T-cell (primary cell): ENCODE data around the gene C19orf38. TPM values are rescaled to one million over a fixed set of nuclear protein-coding genes. Genes with fewer than 3 reads are reported as not detected.
A peak's percentile ranks its signal among the peaks of the same experiment; 100 is the strongest.

ENCODE experiments used
- ATAC-seq, 4 experiments: fragments of 200-7000 bp in 3 of 4; fragments of 150-1000 bp in 1 of 4; cut with Tn5 transposase; replicated peaks in 1 of 4; 1 replicate in 3 of 4; 2 replicates in 1 of 4; pipeline ENCODE4 v1.10.0; 2021; ENCODE audit warnings: moderate library complexity in 3 of 4, mild to moderate bottlenecking in 2 of 4, moderate number of reproducible peaks in 1 of 4
- CTCF ChIA-PET, 2 donors: fragments of 300-600 bp; sonication (Branson Sonifier 250); formaldehyde crosslinking; loops; one replicate each; lab custom pipeline; 2022; ENCODE audit warnings: antibody characterized with exemption in 2 of 2; lab: Charles Lee
- POLR2A ChIA-PET, 2 donors: fragments of 300-600 bp; sonication (Branson Sonifier 250); formaldehyde crosslinking; loops; one replicate each; lab custom pipeline; 2022; ENCODE audit warnings: antibody characterized with exemption in 2 of 2; lab: Charles Lee
- DNase-seq, 35 experiments: peaks; one replicate each; pipeline versions ENCODE4 v3.0.0 to v3.0.0-alpha.2; 2013 to 2023
- H3K27ac ChIP-seq: one replicate; pipeline ENCODE4 v1.5.1; 2013; ENCODE audit warnings: low read length
- H3K27me3 ChIP-seq, 2 experiments: replicated peaks in 1 of 2; 1 replicate in 1 of 2; 2 replicates in 1 of 2; pipeline versions ENCODE4 v1.6.1 to v1.7.0; 2013; ENCODE audit warnings: low read length in 1 of 2, mixed read lengths in 1 of 2; ENCODE audit not compliant: control insufficient read depth in 2 of 2, insufficient read depth in 2 of 2; ENCODE audit errors: extremely low read depth in 1 of 2
- H3K36me3 ChIP-seq, 2 donors: 1 replicate in 1 of 2; 2 replicates in 1 of 2; pipeline versions ENCODE4 v1.6.1 to v1.7.0; 2013; ENCODE audit warnings: low read length in 1 of 2; ENCODE audit not compliant: control insufficient read depth in 2 of 2, insufficient read depth in 1 of 2; ENCODE audit errors: extremely low read depth in 1 of 2
- H3K4me1 ChIP-seq, 2 experiments: 1 replicate in 1 of 2; 2 replicates in 1 of 2; pipeline versions ENCODE4 v1.6.1 to v1.7.0; 2013; ENCODE audit warnings: low read length in 2 of 2, mixed read lengths in 1 of 2; ENCODE audit not compliant: insufficient read depth in 2 of 2, control insufficient read depth in 1 of 2; ENCODE audit errors: extremely low read depth in 1 of 2
- H3K4me3 ChIP-seq, 2 donors: 1 replicate in 1 of 2; 2 replicates in 1 of 2; pipeline versions ENCODE4 v1.5.1 to v1.7.0; 2013; ENCODE audit warnings: mild to moderate bottlenecking in 2 of 2, low read length in 1 of 2, moderate library complexity in 1 of 2; ENCODE audit not compliant: control insufficient read depth in 1 of 2; ENCODE audit errors: extremely low read depth in 1 of 2
- H3K9me3 ChIP-seq: 2 replicates; pipeline ENCODE4 v1.7.0; 2013
- H3K27ac Mint-ChIP-seq, 2 donors: one replicate each; pipeline ENCODE4 v1.8.0; 2020 to 2021; ENCODE audit warnings: mild to moderate bottlenecking in 2 of 2, mixed read lengths in 2 of 2
- H3K27me3 Mint-ChIP-seq, 2 donors: one replicate each; pipeline ENCODE4 v1.8.0; 2021 to 2022; ENCODE audit warnings: mixed read lengths in 2 of 2
- H3K36me3 Mint-ChIP-seq: one replicate; pipeline ENCODE4 v1.8.0; 2021; ENCODE audit warnings: mixed read lengths
- H3K4me1 Mint-ChIP-seq, 3 donors: one replicate each; pipeline ENCODE4 v1.8.0; 2020 to 2022; ENCODE audit warnings: mixed read lengths in 3 of 3, mild to moderate bottlenecking in 1 of 3
- H3K4me3 Mint-ChIP-seq, 3 donors: one replicate each; pipeline ENCODE4 v1.8.0; 2020 to 2022; ENCODE audit warnings: mild to moderate bottlenecking in 3 of 3, mixed read lengths in 3 of 3, moderate library complexity in 3 of 3
- H3K9me3 Mint-ChIP-seq, 3 donors: one replicate each; pipeline ENCODE4 v1.8.0; 2020 to 2022; ENCODE audit warnings: mixed read lengths in 3 of 3
- WGBS: methylation state at CpG from one replicate; pipeline ENCODE4 v1.1.5; 2013; ENCODE audit warnings: missing lambda C conversion rate; ENCODE audit not compliant: insufficient coverage; 5-methylcytosine and 5-hydroxymethylcytosine counted together
- total RNA-seq, 35 experiments: library from RNA in 6 of 35; stranded (reverse) in 6 of 35; fragments of 120-200 nt in 1 of 35; gene quantifications; one replicate each; pipeline versions ENCODE4 v1.2.1 to v1.2.4 and lab custom pipeline; 2013 to 2026

C19orf38 gene
- total RNA-seq, 5 donors from 2014 or later (not counting 1 experiment from before 2014, with no cell fraction given) = 0.51 to 1.8 (median 1.0) TPM

DNA sequence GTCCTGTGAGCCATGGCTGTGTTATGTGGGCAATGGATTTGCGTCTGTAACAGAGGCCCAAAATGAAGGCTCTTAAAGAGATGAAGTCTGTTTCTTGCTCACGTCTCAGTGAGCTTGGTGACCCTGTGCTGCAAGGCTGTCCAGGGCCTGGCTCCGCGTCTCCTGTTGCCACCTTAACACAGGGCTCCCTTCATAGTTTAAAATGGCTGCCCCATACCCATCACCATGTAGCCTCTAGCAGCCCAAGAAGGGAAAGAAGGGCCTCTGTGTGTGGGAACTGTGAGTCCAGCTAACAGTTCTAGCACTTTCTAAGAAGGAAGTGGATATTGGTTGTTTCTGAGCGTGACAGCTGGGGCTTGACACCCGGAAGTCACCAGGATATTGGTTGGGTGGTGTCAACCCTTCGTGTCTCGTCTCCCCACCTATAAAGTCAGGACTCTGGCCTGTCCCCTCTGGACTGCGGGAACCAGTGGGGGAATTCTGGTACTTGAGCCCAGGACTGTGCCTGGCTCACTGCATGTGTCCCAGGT is 33.1 kb upstream of the C19orf38 start:
- peak in 4 of 35 experiments; percentile 17 to 32 (median 21) for DNase-seq
- Histone ChIP-seq H3K36me3 (peaks cover 24 to 58% of the 10 kb centered on the region in 2 donors), H3K27me3 (no peaks in the 10 kb centered on the region), H3K4me1 (peaks cover 0 to 40% of the 10 kb centered on the region in 2 experiments), H3K9me3 (no peaks in the 10 kb centered on the region), H3K27ac (peak overlapping the region; percentile 15), H3K4me3 (no peak overlapping the region)
- 97% methylated on average over 5 of the region's 9 CpGs for WGBS
- Mint-ChIP-seq H3K4me1 (peaks cover 1 to 12% (median 4%) of the 10 kb centered on the region in 3 donors), H3K27ac (peak overlapping the region in 1 of 2 donors; percentile 52), H3K27me3 (no peaks in the 10 kb centered on the region), H3K9me3 (no peaks in the 10 kb centered on the region), H3K4me3 (no peak overlapping the region), H3K36me3 (peaks cover 26% of the 10 kb centered on the region)
- ChIA-PET CTCF (interaction anchor here in 1 of 2 donors (0.5 kb wide), 1 partner anchor 239 kb away, joined by 3 read pairs; no protein-coding TSS in a partner anchor), POLR2A (no interaction called here)
- ATAC-seq = no peak

DNA sequence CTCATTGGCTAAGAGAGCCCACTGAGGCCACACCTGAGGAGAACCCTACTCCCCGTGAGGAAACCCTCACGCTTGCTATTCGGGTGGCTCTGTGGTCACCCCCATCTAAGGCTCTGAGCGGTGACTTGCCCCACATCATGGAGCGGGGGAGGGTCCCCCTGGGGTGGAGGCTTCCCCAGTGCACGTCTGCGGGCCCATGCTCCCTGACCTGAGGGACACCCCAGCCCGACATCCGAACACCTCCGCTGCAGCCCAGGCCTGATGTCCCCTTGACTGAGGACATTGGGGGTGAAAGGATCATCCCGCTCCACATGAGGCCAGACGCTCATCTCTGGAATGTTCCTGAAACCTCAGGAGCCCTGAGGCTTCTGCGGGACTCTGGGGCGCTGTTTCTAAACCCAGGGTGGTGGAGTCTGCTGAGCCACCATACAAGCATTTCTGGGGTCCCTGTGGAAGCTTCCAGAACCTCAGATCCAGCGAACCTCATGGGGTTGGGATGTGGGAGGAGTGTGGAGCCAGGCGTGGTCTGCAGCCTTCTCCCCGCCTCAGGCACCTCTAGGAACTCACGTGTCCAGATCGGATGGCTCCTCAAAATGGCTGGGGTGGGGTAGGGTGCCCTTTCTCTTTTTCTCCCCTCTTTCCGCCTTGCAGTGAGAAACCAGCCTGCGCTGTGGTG is 32.1 kb upstream of the C19orf38 start:
- peaks cover 32% of the 10 kb centered on the region for H3K36me3 Mint-ChIP-seq
- POLR2A ChIA-PET = no interaction called here
- Histone ChIP-seq H3K27me3 (no peaks in the 10 kb centered on the region), H3K36me3 (peaks cover 27 to 59% of the 10 kb centered on the region in 2 donors), H3K4me1 (peaks cover 0 to 37% of the 10 kb centered on the region in 2 experiments), H3K27ac (no peak overlapping the region), H3K4me3 (no peak overlapping the region), H3K9me3 (no peaks in the 10 kb centered on the region)
- H3K4me3 Mint-ChIP-seq = no peak overlapping the region
- H3K27ac Mint-ChIP-seq = no peak overlapping the region
- H3K9me3 Mint-ChIP-seq = no peaks in the 10 kb centered on the region
- peaks cover 3 to 14% (median 5%) of the 10 kb centered on the region in 3 donors for H3K4me1 Mint-ChIP-seq
- H3K27me3 Mint-ChIP-seq = no peaks in the 10 kb centered on the region
- 98% methylated on average over 14 of the region's 21 CpGs for WGBS
- CTCF ChIA-PET = no interaction called here
- ATAC-seq (no peak), DNase-seq (no peak)

DNA sequence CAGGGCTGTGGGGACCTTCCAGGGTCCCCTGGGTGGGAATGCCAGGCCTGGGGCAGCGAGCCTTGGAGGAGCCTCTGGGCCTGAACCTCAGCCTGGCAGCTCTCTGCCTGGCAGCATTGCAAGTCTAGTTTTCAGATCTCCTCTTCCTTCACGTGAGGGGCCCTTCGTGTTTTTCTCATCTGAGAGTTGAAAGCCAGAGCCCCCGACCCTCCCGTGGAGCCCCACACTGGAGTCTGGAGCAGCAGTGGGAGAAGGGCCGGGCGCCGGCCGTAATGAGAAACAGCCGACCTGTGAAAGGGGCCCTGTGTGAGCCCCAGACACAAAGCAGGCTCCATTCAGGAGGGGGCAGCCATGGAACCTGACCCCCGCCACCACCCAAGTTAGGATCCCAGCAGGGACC is 31.5 kb upstream of the C19orf38 start:
- no peak for DNase-seq
- ATAC-seq = no peak
- H3K36me3 Mint-ChIP-seq = peaks cover 33% of the 10 kb centered on the region
- Histone ChIP-seq H3K4me3 (no peak overlapping the region), H3K4me1 (peaks cover 0 to 37% of the 10 kb centered on the region in 2 experiments), H3K27me3 (no peaks in the 10 kb centered on the region), H3K36me3 (peaks cover 26 to 59% of the 10 kb centered on the region in 2 donors), H3K9me3 (no peaks in the 10 kb centered on the region), H3K27ac (no peak overlapping the region)
- H3K27ac Mint-ChIP-seq = no peak overlapping the region
- POLR2A ChIA-PET = no interaction called here
- H3K4me1 Mint-ChIP-seq = peaks cover 3 to 15% (median 5%) of the 10 kb centered on the region in 3 donors
- H3K9me3 Mint-ChIP-seq = no peaks in the 10 kb centered on the region
- CTCF ChIA-PET = no interaction called here
- no peak overlapping the region for H3K4me3 Mint-ChIP-seq
- 96% methylated on average over 2 of the region's 11 CpGs for WGBS
- no peaks in the 10 kb centered on the region for H3K27me3 Mint-ChIP-seq

DNA sequence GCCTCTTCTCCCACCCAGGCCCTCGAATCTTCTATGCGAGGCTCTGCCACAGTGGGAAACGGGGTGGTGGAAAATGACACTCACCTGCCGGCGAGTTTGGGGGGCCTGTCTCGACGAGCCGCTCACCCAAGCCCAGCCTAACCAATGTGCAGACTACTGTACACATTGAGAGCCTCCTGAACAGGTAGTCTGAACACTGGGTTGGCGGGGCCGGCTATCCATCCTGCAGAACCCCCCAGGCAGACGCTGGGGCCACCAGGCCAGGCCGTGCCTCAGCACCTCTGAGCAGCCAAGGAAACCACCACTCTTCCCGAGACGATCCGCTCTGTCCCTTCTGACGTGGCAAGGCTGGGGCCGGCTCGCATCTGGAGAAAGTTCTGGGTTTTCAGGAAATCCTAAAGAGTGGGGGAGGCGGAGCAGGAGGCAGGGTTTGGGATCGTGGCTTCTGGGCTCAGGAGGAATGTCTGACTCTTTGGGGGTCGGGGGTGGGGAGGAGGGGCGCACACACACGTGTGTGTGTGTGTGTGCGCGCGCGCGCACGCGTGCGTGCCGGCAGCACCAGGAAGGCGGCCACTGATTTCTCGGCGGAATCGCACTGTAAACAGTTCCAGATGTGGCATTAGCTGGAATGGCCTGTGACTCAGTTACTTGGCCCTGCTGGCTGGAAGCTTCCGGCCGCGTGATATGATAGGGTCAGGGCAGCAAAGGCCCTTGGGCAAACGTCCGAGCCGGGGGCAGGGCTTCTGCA is 30.8 kb upstream of the C19orf38 start:
- Mint-ChIP-seq H3K4me1 (peaks cover 3 to 15% (median 5%) of the 10 kb centered on the region in 3 donors), H3K27me3 (no peaks in the 10 kb centered on the region), H3K36me3 (peaks cover 33% of the 10 kb centered on the region), H3K9me3 (no peaks in the 10 kb centered on the region), H3K27ac (no peak overlapping the region), H3K4me3 (no peak overlapping the region)
- DNase-seq (no peak), ATAC-seq (no peak)
- Histone ChIP-seq H3K4me1 (peaks cover 0 to 32% of the 10 kb centered on the region in 2 experiments), H3K27me3 (no peaks in the 10 kb centered on the region), H3K4me3 (no peak overlapping the region), H3K36me3 (peaks cover 21 to 59% of the 10 kb centered on the region in 2 donors), H3K27ac (no peak overlapping the region), H3K9me3 (no peaks in the 10 kb centered on the region)
- POLR2A ChIA-PET = no interaction called here
- WGBS = 94% methylated on average over 42 of the region's 42 CpGs
- CTCF ChIA-PET = no interaction called here

DNA sequence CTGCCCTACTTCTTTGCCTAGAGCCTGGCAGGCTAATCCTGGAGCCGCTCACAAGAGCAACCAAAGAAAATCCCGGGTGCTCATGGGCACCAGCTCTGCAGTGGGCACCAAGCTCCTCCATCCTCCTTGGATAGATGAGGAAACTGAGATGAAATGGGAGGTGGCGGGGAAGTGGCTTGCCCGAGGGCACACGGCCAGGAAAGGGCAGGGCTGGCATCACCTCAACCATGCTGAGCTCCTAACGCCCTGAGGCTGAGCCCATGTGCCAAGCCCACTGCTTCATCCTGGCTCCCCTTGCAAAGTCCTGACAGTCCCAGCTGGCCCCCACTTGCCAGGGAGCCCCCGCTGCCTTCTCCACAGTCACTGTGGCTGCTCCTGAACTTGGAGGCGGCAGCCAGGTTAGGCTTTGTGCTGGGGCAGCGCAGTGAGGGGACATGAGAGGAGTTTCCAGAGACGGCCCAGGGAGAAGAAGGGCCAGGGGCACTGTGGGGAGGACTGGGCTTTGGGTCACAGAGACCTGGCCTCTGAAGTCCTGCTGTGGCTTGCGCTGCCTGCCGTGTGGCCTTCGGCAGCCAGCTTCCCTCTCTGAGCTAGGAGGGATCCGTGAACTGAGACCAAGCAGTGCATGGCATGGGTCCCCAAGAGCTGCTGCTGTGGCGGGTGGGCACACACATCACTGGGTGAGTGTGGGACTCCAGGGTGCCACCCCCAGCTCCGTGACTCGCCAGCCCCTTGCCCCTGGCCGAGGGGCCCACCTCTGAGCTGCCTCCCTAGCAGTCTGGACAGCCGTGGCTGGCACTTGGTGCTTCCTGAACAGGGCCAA is 29.7 kb upstream of the C19orf38 start:
- 96% methylated on average over 17 of the region's 19 CpGs for WGBS
- no peaks in the 10 kb centered on the region for H3K9me3 Mint-ChIP-seq
- H3K27me3 Mint-ChIP-seq = no peaks in the 10 kb centered on the region
- peaks cover 27% of the 10 kb centered on the region for H3K36me3 Mint-ChIP-seq
- peak overlapping the region in 1 of 2 donors; percentile 44 for H3K27ac Mint-ChIP-seq
- ChIA-PET POLR2A (interaction anchor here in 1 of 2 donors (0.6 kb wide), 1 partner anchor 89 kb away, joined by 4 read pairs; no protein-coding TSS in a partner anchor), CTCF (no interaction called here)
- Histone ChIP-seq H3K36me3 (peaks cover 18 to 58% of the 10 kb centered on the region in 2 donors), H3K9me3 (no peaks in the 10 kb centered on the region), H3K4me3 (no peak overlapping the region), H3K27ac (no peak overlapping the region), H3K27me3 (no peaks in the 10 kb centered on the region), H3K4me1 (peaks cover 0 to 22% of the 10 kb centered on the region in 2 experiments)
- H3K4me1 Mint-ChIP-seq = peaks cover 0 to 9% (median 5%) of the 10 kb centered on the region in 3 donors
- ATAC-seq (no peak), DNase-seq (no peak)
- H3K4me3 Mint-ChIP-seq = no peak overlapping the region
